Measurements from ENCODE around the gene APBA2.

The APBA2 gene

DNA sequence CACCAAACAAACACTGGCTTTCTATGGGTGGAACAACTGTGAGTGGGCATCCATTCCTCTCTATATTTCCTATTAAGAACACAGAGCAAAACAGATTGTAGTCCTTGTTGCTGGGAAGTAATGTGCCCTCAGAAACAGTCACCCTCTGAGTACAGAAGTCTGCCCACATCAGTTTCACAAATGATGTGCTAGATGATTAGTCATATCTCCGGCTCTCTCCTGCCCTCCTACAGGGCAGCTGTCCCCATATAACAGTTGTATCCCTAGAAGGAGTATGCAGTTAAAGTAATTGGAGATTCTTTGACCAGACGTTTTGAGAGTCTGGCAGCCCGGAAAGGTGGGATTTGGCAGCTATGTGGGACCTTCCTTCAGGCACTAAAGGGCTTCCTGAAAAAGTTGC is 159.9 kb downstream of the APBA2 start:
- Histone ChIP-seq H3K4me3 (ENCODE audit: low read depth, low read length) (no peak overlapping the region), H3K27ac (ENCODE audit: extremely low read depth, low read depth, low read length) (no peak overlapping the region), H3K9me3 (ENCODE audit: control insufficient read depth, insufficient read depth, low read depth, low read length) (no peaks in the 10 kb centered on the region), H3K36me3 (ENCODE audit: control insufficient read depth in 2 of 2, insufficient read depth in 1 of 2, low read length in 2 of 2) (no peaks in the 10 kb centered on the region), H3K4me1 (ENCODE audit: control insufficient read depth, insufficient read depth, low read length) (no peaks in the 10 kb centered on the region)
- CTCF ChIA-PET, result no interaction called here
- TF ChIP-seq ZSCAN16 (tag by site-specific recombination; IDR thresholded peaks at IDR 0.05) (no peak), ZNF664 (tag by site-specific recombination; IDR thresholded peaks at IDR 0.05) (no peak), ZNF580 (tag by site-specific recombination; IDR thresholded peaks at IDR 0.05) (no peak), BCL11A (tag by site-specific recombination; IDR thresholded peaks at IDR 0.05; ENCODE audit: low read depth) (no peak), ZFP69B (tag by site-specific recombination; IDR thresholded peaks at IDR 0.05) (no peak), PRDM1 (tag by site-specific recombination; IDR thresholded peaks at IDR 0.05) (no peak), ZNF19 (tag by site-specific recombination; IDR thresholded peaks at IDR 0.05; ENCODE audit: low read depth) (no peak), EGR2 (tag by site-specific recombination; IDR thresholded peaks at IDR 0.05; ENCODE audit: low read depth) (no peak), ZFP41 (tag by site-specific recombination; IDR thresholded peaks at IDR 0.05; ENCODE audit: borderline replicate concordance) (no peak), ZNF184 (tag by site-specific recombination; IDR thresholded peaks at IDR 0.05) (no peak), ZBTB20 (tag by site-specific recombination; IDR thresholded peaks at IDR 0.05) (no peak), ZNF223 (tag by site-specific recombination; IDR thresholded peaks at IDR 0.05) (no peak), ZNF2 (tag by site-specific recombination; IDR thresholded peaks at IDR 0.05) (no peak)
- TF ChIP-seq, protein P1, sequence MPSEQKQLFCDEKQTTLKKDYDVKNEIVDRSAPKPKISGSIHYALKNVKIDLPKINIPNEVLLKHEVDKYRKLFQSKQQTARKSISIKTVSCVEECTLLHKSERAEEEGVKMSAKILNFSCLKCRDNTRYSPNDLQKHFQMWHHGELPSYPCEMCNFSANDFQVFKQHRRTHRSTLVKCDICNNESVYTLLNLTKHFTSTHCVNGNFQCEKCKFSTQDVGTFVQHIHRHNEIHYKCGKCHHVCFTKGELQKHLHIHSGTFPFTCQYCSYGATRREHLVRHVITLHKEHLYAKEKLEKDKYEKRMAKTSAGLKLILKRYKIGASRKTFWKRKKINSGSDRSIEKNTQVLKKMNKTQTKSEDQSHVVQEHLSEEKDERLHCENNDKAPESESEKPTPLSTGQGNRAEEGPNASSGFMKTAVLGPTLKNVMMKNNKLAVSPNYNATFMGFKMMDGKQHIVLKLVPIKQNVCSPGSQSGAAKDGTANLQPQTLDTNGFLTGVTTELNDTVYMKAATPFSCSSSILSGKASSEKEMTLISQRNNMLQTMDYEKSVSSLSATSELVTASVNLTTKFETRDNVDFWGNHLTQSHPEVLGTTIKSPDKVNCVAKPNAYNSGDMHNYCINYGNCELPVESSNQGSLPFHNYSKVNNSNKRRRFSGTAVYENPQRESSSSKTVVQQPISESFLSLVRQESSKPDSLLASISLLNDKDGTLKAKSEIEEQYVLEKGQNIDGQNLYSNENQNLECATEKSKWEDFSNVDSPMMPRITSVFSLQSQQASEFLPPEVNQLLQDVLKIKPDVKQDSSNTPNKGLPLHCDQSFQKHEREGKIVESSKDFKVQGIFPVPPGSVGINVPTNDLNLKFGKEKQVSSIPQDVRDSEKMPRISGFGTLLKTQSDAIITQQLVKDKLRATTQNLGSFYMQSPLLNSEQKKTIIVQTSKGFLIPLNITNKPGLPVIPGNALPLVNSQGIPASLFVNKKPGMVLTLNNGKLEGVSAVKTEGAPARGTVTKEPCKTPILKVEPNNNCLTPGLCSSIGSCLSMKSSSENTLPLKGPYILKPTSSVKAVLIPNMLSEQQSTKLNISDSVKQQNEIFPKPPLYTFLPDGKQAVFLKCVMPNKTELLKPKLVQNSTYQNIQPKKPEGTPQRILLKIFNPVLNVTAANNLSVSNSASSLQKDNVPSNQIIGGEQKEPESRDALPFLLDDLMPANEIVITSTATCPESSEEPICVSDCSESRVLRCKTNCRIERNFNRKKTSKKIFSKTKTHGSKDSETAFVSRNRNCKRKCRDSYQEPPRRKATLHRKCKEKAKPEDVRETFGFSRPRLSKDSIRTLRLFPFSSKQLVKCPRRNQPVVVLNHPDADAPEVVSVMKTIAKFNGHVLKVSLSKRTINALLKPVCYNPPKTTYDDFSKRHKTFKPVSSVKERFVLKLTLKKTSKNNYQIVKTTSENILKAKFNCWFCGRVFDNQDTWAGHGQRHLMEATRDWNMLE (tag by site-specific recombination; conservative IDR thresholded peaks at IDR 0.05; ENCODE audit: low read depth), result no peak
- TF ChIP-seq, protein P2, sequence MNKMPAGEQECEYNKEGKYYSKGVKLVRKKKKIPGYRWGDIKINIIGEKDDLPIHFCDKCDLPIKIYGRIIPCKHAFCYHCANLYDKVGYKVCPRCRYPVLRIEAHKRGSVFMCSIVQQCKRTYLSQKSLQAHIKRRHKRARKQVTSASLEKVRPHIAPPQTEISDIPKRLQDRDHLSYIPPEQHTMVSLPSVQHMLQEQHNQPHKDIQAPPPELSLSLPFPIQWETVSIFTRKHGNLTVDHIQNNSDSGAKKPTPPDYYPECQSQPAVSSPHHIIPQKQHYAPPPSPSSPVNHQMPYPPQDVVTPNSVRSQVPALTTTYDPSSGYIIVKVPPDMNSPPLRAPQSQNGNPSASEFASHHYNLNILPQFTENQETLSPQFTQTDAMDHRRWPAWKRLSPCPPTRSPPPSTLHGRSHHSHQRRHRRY (tag by site-specific recombination; IDR thresholded peaks at IDR 0.05), result no peak
- TF ChIP-seq, protein P3, sequence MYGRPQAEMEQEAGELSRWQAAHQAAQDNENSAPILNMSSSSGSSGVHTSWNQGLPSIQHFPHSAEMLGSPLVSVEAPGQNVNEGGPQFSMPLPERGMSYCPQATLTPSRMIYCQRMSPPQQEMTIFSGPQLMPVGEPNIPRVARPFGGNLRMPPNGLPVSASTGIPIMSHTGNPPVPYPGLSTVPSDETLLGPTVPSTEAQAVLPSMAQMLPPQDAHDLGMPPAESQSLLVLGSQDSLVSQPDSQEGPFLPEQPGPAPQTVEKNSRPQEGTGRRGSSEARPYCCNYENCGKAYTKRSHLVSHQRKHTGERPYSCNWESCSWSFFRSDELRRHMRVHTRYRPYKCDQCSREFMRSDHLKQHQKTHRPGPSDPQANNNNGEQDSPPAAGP (tag by site-specific recombination; IDR thresholded peaks at IDR 0.05), result no peak
- TF ChIP-seq, protein P4, sequence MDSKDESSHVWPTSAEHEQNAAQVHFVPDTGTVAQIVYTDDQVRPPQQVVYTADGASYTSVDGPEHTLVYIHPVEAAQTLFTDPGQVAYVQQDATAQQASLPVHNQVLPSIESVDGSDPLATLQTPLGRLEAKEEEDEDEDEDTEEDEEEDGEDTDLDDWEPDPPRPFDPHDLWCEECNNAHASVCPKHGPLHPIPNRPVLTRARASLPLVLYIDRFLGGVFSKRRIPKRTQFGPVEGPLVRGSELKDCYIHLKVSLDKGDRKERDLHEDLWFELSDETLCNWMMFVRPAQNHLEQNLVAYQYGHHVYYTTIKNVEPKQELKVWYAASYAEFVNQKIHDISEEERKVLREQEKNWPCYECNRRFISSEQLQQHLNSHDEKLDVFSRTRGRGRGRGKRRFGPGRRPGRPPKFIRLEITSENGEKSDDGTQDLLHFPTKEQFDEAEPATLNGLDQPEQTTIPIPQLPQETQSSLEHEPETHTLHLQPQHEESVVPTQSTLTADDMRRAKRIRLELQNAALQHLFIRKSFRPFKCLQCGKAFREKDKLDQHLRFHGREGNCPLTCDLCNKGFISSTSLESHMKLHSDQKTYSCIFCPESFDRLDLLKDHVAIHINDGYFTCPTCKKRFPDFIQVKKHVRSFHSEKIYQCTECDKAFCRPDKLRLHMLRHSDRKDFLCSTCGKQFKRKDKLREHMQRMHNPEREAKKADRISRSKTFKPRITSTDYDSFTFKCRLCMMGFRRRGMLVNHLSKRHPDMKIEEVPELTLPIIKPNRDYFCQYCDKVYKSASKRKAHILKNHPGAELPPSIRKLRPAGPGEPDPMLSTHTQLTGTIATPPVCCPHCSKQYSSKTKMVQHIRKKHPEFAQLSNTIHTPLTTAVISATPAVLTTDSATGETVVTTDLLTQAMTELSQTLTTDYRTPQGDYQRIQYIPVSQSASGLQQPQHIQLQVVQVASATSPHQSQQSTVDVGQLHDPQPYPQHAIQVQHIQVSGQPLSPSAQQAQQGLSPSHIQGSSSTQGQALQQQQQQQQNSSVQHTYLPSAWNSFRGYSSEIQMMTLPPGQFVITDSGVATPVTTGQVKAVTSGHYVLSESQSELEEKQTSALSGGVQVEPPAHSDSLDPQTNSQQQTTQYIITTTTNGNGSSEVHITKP (tag by site-specific recombination; IDR thresholded peaks at IDR 0.05), result no peak
- TF ChIP-seq, protein P5, sequence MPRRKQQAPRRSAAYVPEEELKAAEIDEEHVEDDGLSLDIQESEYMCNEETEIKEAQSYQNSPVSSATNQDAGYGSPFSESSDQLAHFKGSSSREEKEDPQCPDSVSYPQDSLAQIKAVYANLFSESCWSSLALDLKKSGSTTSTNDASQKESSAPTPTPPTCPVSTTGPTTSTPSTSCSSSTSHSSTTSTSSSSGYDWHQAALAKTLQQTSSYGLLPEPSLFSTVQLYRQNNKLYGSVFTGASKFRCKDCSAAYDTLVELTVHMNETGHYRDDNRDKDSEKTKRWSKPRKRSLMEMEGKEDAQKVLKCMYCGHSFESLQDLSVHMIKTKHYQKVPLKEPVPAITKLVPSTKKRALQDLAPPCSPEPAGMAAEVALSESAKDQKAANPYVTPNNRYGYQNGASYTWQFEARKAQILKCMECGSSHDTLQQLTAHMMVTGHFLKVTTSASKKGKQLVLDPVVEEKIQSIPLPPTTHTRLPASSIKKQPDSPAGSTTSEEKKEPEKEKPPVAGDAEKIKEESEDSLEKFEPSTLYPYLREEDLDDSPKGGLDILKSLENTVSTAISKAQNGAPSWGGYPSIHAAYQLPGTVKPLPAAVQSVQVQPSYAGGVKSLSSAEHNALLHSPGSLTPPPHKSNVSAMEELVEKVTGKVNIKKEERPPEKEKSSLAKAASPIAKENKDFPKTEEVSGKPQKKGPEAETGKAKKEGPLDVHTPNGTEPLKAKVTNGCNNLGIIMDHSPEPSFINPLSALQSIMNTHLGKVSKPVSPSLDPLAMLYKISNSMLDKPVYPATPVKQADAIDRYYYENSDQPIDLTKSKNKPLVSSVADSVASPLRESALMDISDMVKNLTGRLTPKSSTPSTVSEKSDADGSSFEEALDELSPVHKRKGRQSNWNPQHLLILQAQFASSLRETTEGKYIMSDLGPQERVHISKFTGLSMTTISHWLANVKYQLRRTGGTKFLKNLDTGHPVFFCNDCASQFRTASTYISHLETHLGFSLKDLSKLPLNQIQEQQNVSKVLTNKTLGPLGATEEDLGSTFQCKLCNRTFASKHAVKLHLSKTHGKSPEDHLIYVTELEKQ (tag by site-specific recombination; IDR thresholded peaks at IDR 0.05; ENCODE audit: borderline replicate concordance), result no peak
- POLR2A ChIA-PET, result no interaction called here
